HepG2 (cell line): Measurements from ENCODE around the gene PANK1. TPM values are rescaled to one million over a fixed set of nuclear protein-coding genes. Genes with fewer than 3 reads are reported as not detected.
A peak's percentile ranks its signal among the peaks of the same experiment; 100 is the strongest.

ENCODE experiments used
- ATAC-seq: fragments of 200-7000 bp; cut with Tn5 transposase; 3 replicates; pipeline ENCODE4 v1.9.1; 2020; ENCODE audit warnings: mild to moderate bottlenecking, moderate library complexity
- BruUV-seq: library from RNA; stranded (reverse); fragments of 400-500 nt; replicated peaks from 2 replicates; lab custom pipeline; 2021; lab: Mats Ljungman, UMichigan
- CTCF ChIA-PET: fragments of 300-600 bp; formaldehyde crosslinking; extraction: SDS; loops from one replicate; lab custom pipeline; 2021; ENCODE audit warnings: low total read pairs, inconsistent platforms, low intra/inter-chr PET ratio; lab: Yijun Ruan, JAX
- POLR2A ChIA-PET: fragments of 350-600 bp; sonication (Branson Sonifier 250); formaldehyde crosslinking; loops from one replicate; lab custom pipeline; 2020; ENCODE audit warnings: antibody characterized with exemption, inconsistent platforms; lab: Yijun Ruan, JAX
- DNase-seq: peaks from one replicate; pipeline ENCODE4 v3.0.0-alpha.2; 2015; ENCODE audit warnings: low spot score
- FAIRE-seq: peaks from 3 replicates; lab custom pipeline; 2011; peaks lifted over from hg19 to GRCh38; lab: Jason Lieb, UNC
- H2AFZ ChIP-seq: one replicate; pipeline ENCODE4 v1.6.1; 2011; ENCODE audit warnings: low read length, inconsistent platforms
- H3K27ac ChIP-seq: fragments of 300-600 bp; 3 replicates; pipeline ENCODE4 v1.8.0; 2011; ENCODE audit warnings: mixed run types, mild to moderate bottlenecking, mixed read lengths, low read length, inconsistent platforms; ENCODE audit not compliant: insufficient read depth; ENCODE audit errors: extremely low read length
- H3K27me3 ChIP-seq, 2 experiments: fragments of 200-600 bp in 1 of 2; 2 replicates in 1 of 2; 3 replicates in 1 of 2; pipeline versions ENCODE4 v1.6.0 to v1.8.0; 2011; ENCODE audit warnings: low read length in 2 of 2, mild to moderate bottlenecking in 2 of 2, moderate library complexity in 2 of 2, inconsistent platforms in 1 of 2; ENCODE audit not compliant: insufficient read depth in 2 of 2, control insufficient read depth in 1 of 2
- H3K36me3 ChIP-seq, 2 experiments: fragments of 200-600 bp in 1 of 2; replicated peaks in 1 of 2; 2 replicates in 1 of 2; 3 replicates in 1 of 2; pipeline versions ENCODE4 v1.5.1 to v1.8.0; 2011; ENCODE audit warnings: low read length in 2 of 2, inconsistent platforms in 1 of 2; ENCODE audit not compliant: insufficient read depth in 2 of 2, control insufficient read depth in 1 of 2
- H3K4me1 ChIP-seq: 2 replicates; pipeline ENCODE4 v1.5.1; 2012; ENCODE audit warnings: low read length, inconsistent platforms; ENCODE audit not compliant: insufficient read depth
- H3K4me2 ChIP-seq: 2 replicates; pipeline ENCODE4 v1.6.0; 2011; ENCODE audit warnings: low read depth, low read length, inconsistent platforms
- H3K4me3 ChIP-seq, 3 experiments: fragments of 200-600 bp in 1 of 3; sonication (generic), shearing (Covaris generic) in 1 of 3; replicated peaks in 1 of 3; 2 replicates each; pipeline ENCODE4 v1.5.1; 2011 to 2016; ENCODE audit warnings: low read length in 3 of 3, inconsistent platforms in 2 of 3, low read depth in 2 of 3, mild to moderate bottlenecking in 2 of 3, control low read depth in 1 of 3, mixed read lengths in 1 of 3; ENCODE audit not compliant: insufficient read depth in 1 of 3
- H3K79me2 ChIP-seq: one replicate; pipeline ENCODE4 v1.6.1; 2011; ENCODE audit warnings: low read length, inconsistent platforms; ENCODE audit not compliant: insufficient read depth
- H3K9ac ChIP-seq: 2 replicates; pipeline ENCODE4 v1.6.0; 2011; ENCODE audit warnings: mild to moderate bottlenecking, low read depth, low read length, inconsistent platforms; ENCODE audit not compliant: insufficient read depth
- H3K9me3 ChIP-seq: 2 replicates; pipeline ENCODE4 v1.5.1; 2012; ENCODE audit warnings: mild to moderate bottlenecking, low read length
- H4K20me1 ChIP-seq: 2 replicates; pipeline ENCODE4 v1.6.0; 2011; ENCODE audit warnings: inconsistent platforms, mild to moderate bottlenecking, low read length, moderate library complexity; ENCODE audit not compliant: insufficient read depth
- MAFG ChIP-seq: sonication (generic); formaldehyde crosslinking; IDR thresholded peaks from 2 replicates; pipeline ENCODE4 v1.5.1; 2020; ENCODE audit warnings: mild to moderate bottlenecking, missing genetic modification reagents
- TOE1 ChIP-seq: sonication (generic); formaldehyde crosslinking; IDR thresholded peaks from 2 replicates; pipeline ENCODE4 v1.4.0; 2020; ENCODE audit warnings: mild to moderate bottlenecking, missing genetic modification reagents
- ZFP36L1 ChIP-seq: sonication (generic); formaldehyde crosslinking; IDR thresholded peaks from 2 replicates; pipeline ENCODE4 v1.8.0; 2022; ENCODE audit warnings: mild to moderate bottlenecking, missing genetic modification reagents, moderate library complexity
- ZFP90 ChIP-seq: sonication (generic); formaldehyde crosslinking; IDR thresholded peaks from 2 replicates; pipeline ENCODE4 v1.8.0; 2022; ENCODE audit warnings: missing genetic modification reagents, mild to moderate bottlenecking, inconsistent platforms, borderline replicate concordance
- WGBS: methylation state at CpG from one replicate; pipeline ENCODE4 v1.1.6; 2017; ENCODE audit warnings: low lambda C conversion rate; 5-methylcytosine and 5-hydroxymethylcytosine counted together
- in situ Hi-C: cut with HindIII; loops from 2 replicates; pipeline ENCODE4 v1.10.0; 2017; ENCODE audit warnings: low pct_unique_long_range_greater_than_20kb; ENCODE audit not compliant: extremely low pct_ligation_motif_present
- intact Hi-C: fragments of 100-400 bp; cut with micrococcal nuclease; formaldehyde crosslinking; loops from one replicate; pipeline ENCODE4 v1.10.0; 2022; ENCODE audit not compliant: unreplicated experiment
- polyA plus RNA-seq, 8 experiments: library from polyadenylated mRNA; depleted of rRNA in 3 of 8; stranded (reverse) in 7 of 8; unstranded in 1 of 8; fragments of >200 nt; fragmentation: Illumina TruSeq in 4 of 8; extraction: Trizol in 4 of 8; gene quantifications; 2 replicates each; pipeline versions ENCODE4 v1.2.1 to v1.2.3, GENCODE V29; 2011 to 2016; ENCODE audit warnings: low read depth in 4 of 8, missing spikeins in 1 of 8, mixed read lengths in 1 of 8; ENCODE audit not compliant: insufficient read depth in 1 of 8
- total RNA-seq, 5 experiments: library from RNA; depleted of rRNA; stranded (reverse); fragments of >200 nt; fragmentation: Illumina TruSeq; extraction: Trizol; gene quantifications; 2 replicates each; pipeline ENCODE4 v1.2.3, GENCODE V29; 2016; ENCODE audit warnings: low read depth in 1 of 5
- TF ChIP-seq, protein P1 (sequence below): sonication (generic); formaldehyde crosslinking; IDR thresholded peaks from 2 replicates; pipeline ENCODE4 v1.5.0; 2020; ENCODE audit warnings: mild to moderate bottlenecking, missing genetic modification reagents
- TF ChIP-seq, protein P2 (sequence below): fragments of 450-650 bp; IDR thresholded peaks from 2 replicates; pipeline ENCODE4 v1.6.1; 2016
- TF ChIP-seq, protein P3 (sequence below), 2 experiments: fragments of 450-650 bp in 1 of 2; sonication (generic) in 1 of 2; formaldehyde crosslinking; IDR thresholded peaks; 2 replicates each; pipeline versions ENCODE4 v1.5.0 to v1.8.0; 2020 to 2022; ENCODE audit warnings: mild to moderate bottlenecking in 1 of 2, missing genetic modification reagents in 1 of 2

PANK1 gene
- total and polyA plus RNA-seq, 2 of the 13 experiments (the other 11 are each of a cell fraction or from before 2014, with no cell fraction given), result 18.2 to 33.3 TPM

DNA sequence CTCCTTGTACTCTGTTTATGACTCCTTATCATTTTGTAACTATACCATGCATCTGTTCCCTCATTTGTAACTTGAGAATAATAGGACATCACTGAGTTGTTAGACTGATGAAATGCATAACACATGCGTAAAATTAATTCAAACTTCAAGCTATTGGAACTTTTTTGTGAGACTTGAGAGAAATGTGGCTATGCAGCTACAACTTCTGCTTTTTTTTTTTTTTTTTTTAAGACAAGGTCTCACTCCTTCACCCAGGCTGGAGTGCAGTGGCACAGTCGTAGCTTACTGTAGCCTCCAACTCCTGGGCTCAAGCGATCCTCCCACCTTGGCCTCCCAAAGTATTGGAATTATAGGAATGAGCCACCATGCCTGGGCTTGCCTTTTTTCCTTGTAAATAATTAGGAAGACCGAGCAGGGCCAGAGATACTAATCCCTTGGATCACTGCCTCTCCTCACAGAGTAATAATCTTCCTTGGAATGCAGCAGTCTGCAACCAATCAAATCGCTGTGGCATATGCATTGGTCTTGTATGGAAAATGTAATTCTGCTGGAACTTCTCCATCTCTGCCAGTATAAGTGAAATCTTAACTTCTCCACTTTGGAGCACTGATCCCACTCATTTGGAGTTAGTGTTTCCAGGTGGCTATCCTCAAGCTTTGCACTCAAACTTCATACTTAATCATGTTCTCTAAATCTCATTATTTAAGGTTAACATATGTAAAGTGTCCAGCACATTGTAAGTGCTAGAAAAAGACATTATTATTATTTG, 2.0 kb upstream of the PANK1 start:
- Histone ChIP-seq H3K27ac (peak overlapping the region; percentile 99), H3K9me3 (peaks cover 6% of the 10 kb centered on the region), H3K4me3 (no peak overlapping the region), H3K4me1 (peaks cover 27% of the 10 kb centered on the region)
- FAIRE-seq, result no peak
- POLR2A ChIA-PET, result interaction anchor here (1.2 to 5.9 kb wide), 8 partner anchors 9 to 395 kb away, joined by 3 to 114 read pairs (median 8); partner anchors contain the start of genes KIF20B and LIPA
- TF ChIP-seq ZFP36L1 (no peak), MAFG (CRISPR knock-in tag) (no peak), TOE1 (CRISPR knock-in tag) (no peak), ZFP90 (no peak)
- TF ChIP-seq, protein P1, sequence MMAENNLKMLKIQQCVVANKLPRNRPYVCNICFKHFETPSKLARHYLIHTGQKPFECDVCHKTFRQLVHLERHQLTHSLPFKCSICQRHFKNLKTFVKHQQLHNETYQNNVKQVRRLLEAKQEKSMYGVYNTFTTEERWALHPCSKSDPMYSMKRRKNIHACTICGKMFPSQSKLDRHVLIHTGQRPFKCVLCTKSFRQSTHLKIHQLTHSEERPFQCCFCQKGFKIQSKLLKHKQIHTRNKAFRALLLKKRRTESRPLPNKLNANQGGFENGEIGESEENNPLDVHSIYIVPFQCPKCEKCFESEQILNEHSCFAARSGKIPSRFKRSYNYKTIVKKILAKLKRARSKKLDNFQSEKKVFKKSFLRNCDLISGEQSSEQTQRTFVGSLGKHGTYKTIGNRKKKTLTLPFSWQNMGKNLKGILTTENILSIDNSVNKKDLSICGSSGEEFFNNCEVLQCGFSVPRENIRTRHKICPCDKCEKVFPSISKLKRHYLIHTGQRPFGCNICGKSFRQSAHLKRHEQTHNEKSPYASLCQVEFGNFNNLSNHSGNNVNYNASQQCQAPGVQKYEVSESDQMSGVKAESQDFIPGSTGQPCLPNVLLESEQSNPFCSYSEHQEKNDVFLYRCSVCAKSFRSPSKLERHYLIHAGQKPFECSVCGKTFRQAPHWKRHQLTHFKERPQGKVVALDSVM (CRISPR knock-in tag), result peak; percentile 71
- TF ChIP-seq, protein P2, sequence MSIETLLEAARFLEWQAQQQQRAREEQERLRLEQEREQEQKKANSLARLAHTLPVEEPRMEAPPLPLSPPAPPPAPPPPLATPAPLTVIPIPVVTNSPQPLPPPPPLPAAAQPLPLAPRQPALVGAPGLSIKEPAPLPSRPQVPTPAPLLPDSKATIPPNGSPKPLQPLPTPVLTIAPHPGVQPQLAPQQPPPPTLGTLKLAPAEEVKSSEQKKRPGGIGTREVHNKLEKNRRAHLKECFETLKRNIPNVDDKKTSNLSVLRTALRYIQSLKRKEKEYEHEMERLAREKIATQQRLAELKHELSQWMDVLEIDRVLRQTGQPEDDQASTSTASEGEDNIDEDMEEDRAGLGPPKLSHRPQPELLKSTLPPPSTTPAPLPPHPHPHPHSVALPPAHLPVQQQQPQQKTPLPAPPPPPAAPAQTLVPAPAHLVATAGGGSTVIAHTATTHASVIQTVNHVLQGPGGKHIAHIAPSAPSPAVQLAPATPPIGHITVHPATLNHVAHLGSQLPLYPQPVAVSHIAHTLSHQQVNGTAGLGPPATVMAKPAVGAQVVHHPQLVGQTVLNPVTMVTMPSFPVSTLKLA, result no peak
- TF ChIP-seq, protein P3, sequence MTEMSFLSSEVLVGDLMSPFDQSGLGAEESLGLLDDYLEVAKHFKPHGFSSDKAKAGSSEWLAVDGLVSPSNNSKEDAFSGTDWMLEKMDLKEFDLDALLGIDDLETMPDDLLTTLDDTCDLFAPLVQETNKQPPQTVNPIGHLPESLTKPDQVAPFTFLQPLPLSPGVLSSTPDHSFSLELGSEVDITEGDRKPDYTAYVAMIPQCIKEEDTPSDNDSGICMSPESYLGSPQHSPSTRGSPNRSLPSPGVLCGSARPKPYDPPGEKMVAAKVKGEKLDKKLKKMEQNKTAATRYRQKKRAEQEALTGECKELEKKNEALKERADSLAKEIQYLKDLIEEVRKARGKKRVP (CRISPR knock-in tag; IDR thresholded peaks at IDR 0.05), result no peak
- TF ChIP-seq, all 625 proteins: peak for 1
- DNase-seq, result no peak
- in situ Hi-C loops (loop anchor here (5.0 kb wide), 1 partner anchor 55 kb away; the partner anchor contains the start of gene KIF20B), intact Hi-C loops (no loop called here)
- Histone ChIP-seq H3K4me2 (peak overlapping the region; percentile 97), H3K79me2 (peaks cover 16% of the 10 kb centered on the region), H2AFZ (no peak overlapping the region), H3K27me3 (no peaks in the 10 kb centered on the region), H4K20me1 (peaks cover 8% of the 10 kb centered on the region; the same call in 1 of the 2 replicates), H3K36me3 (no peaks in the 10 kb centered on the region; a peak in 1 of 5 replicates), H3K9ac (no peak overlapping the region)
- 98% methylated on average over 5 of the region's 5 CpGs for WGBS
- no peak for ATAC-seq
- CTCF ChIA-PET, result no interaction called here
- BruUV-seq, result no TSS peak
